H1 (cell line): ENCODE measurements around the gene DLST. TPM values are rescaled to one million over a fixed set of nuclear protein-coding genes. Genes with fewer than 3 reads are reported as not detected.

Experiments
- CTCF ChIA-PET: fragments of 300-600 bp; sonication (Branson Sonifier 250); formaldehyde crosslinking; loops from one replicate; lab custom pipeline; 2021; ENCODE audit not compliant: partially characterized antibody; lab: Charles Lee
- POLR2A ChIA-PET: fragments of 300-600 bp; sonication (Branson Sonifier 250); formaldehyde crosslinking; loops from one replicate; lab custom pipeline; 2021; ENCODE audit warnings: inconsistent platforms; ENCODE audit not compliant: partially characterized antibody; lab: Charles Lee
- DNase-seq, 2 experiments: peaks; one replicate each; pipeline versions ENCODE4 v3.0.0 to v3.0.0-alpha.2; 2010 to 2022; ENCODE audit warnings: low spot score in 2 of 2, low read depth in 1 of 2, mixed read lengths in 1 of 2
- FAIRE-seq: peaks from 2 replicates; lab custom pipeline; 2011; peaks lifted over from hg19 to GRCh38; lab: Jason Lieb, UNC
- H2AFZ ChIP-seq: 2 replicates; pipeline ENCODE4 v1.8.1; 2012; ENCODE audit warnings: low read length, inconsistent platforms
- H2AK5ac ChIP-seq: 2 replicates; pipeline ENCODE4 v1.6.1; 2013; ENCODE audit warnings: low read depth, low read length
- H2BK120ac ChIP-seq: replicated peaks from 2 replicates; pipeline ENCODE3; 2013; ENCODE audit warnings: low read depth, low read length, inconsistent platforms
- H2BK12ac ChIP-seq: 2 replicates; pipeline ENCODE4 v1.6.1; 2013; ENCODE audit warnings: low read depth, low read length
- H2BK15ac ChIP-seq: 2 replicates; pipeline ENCODE4 v1.6.1; 2013; ENCODE audit warnings: low read length
- H2BK20ac ChIP-seq: 2 replicates; pipeline ENCODE4 v1.6.1; 2013; ENCODE audit warnings: low read length
- H2BK5ac ChIP-seq: 2 replicates; pipeline ENCODE4 v1.6.1; 2013; ENCODE audit warnings: low read depth, low read length
- H3K14ac ChIP-seq: 2 replicates; pipeline ENCODE4 v1.6.1; 2013; ENCODE audit warnings: inconsistent platforms; ENCODE audit not compliant: insufficient read length
- H3K18ac ChIP-seq: 2 replicates; pipeline ENCODE4 v1.6.1; 2013; ENCODE audit warnings: low read length; ENCODE audit errors: extremely low read depth
- H3K23ac ChIP-seq: 2 replicates; pipeline ENCODE4 v1.6.1; 2013; ENCODE audit warnings: inconsistent platforms; ENCODE audit not compliant: insufficient read length
- H3K23me2 ChIP-seq: 2 replicates; pipeline ENCODE4 v1.6.1; 2013; ENCODE audit warnings: low read depth, low read length
- H3K27ac ChIP-seq: 2 replicates; pipeline ENCODE4 v1.6.1; 2011; ENCODE audit warnings: low read depth, low read length, inconsistent platforms
- H3K27me3 ChIP-seq, 4 experiments: replicated peaks in 1 of 4; 1 replicate in 1 of 4; 2 replicates in 3 of 4; pipeline versions ENCODE4 v1.6.1 to v1.8.1; 2011 to 2013; ENCODE audit warnings: low read length in 3 of 4, mild to moderate bottlenecking in 3 of 4, inconsistent platforms in 2 of 4, mixed read lengths in 2 of 4, moderate library complexity in 1 of 4; ENCODE audit not compliant: control insufficient read depth in 3 of 4, insufficient read depth in 3 of 4; ENCODE audit errors: extremely low read depth in 1 of 4
- H3K36me3 ChIP-seq, 4 experiments: 2 replicates each; pipeline versions ENCODE4 v1.6.1 to v1.8.1; 2011 to 2013; ENCODE audit warnings: mild to moderate bottlenecking in 4 of 4, low read length in 3 of 4, moderate library complexity in 2 of 4, control low read depth in 1 of 4, inconsistent platforms in 1 of 4; ENCODE audit not compliant: insufficient read depth in 4 of 4, control insufficient read depth in 2 of 4
- H3K4ac ChIP-seq: replicated peaks from 2 replicates; pipeline ENCODE3; 2013; ENCODE audit warnings: low read length, low read depth, mixed read lengths, inconsistent platforms; ENCODE audit not compliant: insufficient read length
- H3K4me1 ChIP-seq, 4 experiments: replicated peaks in 1 of 4; 1 replicate in 1 of 4; 2 replicates in 3 of 4; pipeline versions ENCODE4 v1.6.1 to v1.8.1; 2011 to 2013; ENCODE audit warnings: low read length in 3 of 4, inconsistent platforms in 2 of 4, mixed read lengths in 1 of 4; ENCODE audit not compliant: insufficient read depth in 4 of 4, control insufficient read depth in 3 of 4
- H3K4me2 ChIP-seq, 2 experiments: 2 replicates each; pipeline versions ENCODE4 v1.6.1 to v1.8.1; 2011 to 2013; ENCODE audit warnings: low read depth in 2 of 2, low read length in 2 of 2, control low read depth in 1 of 2, inconsistent platforms in 1 of 2, mild to moderate bottlenecking in 1 of 2; ENCODE audit not compliant: insufficient read depth in 1 of 2
- H3K4me3 ChIP-seq, 4 experiments: fragments of 200-600, 300-600 bp in 1 of 4; sonication (generic), shearing (Covaris generic), sonication (Bioruptor Twin) in 1 of 4; 2 replicates each; pipeline versions ENCODE4 v1.5.1 to v1.8.1; 2011 to 2016; ENCODE audit warnings: low read length in 4 of 4, low read depth in 3 of 4, control low read depth in 2 of 4, inconsistent platforms in 2 of 4, mild to moderate bottlenecking in 2 of 4, mixed read lengths in 1 of 4, moderate library complexity in 1 of 4; ENCODE audit not compliant: insufficient read depth in 2 of 4; ENCODE audit errors: extremely low read depth in 1 of 4
- H3K56ac ChIP-seq: replicated peaks from 2 replicates; pipeline ENCODE3; 2013; ENCODE audit warnings: low read depth, mild to moderate bottlenecking, mixed read lengths, low read length, inconsistent platforms; ENCODE audit not compliant: insufficient read length
- H3K79me1 ChIP-seq: 2 replicates; pipeline ENCODE4 v1.6.1; 2013; ENCODE audit warnings: low read depth, low read length, control low read depth
- H3K79me2 ChIP-seq, 2 experiments: 2 replicates each; pipeline versions ENCODE4 v1.6.1 to v1.8.1; 2012 to 2013; ENCODE audit warnings: low read length in 2 of 2, mild to moderate bottlenecking in 2 of 2, inconsistent platforms in 1 of 2; ENCODE audit not compliant: insufficient read depth in 2 of 2, control insufficient read depth in 1 of 2
- H3K9ac ChIP-seq, 4 experiments: replicated peaks in 1 of 4; 1 replicate in 1 of 4; 2 replicates in 3 of 4; pipeline versions ENCODE4 v1.6.1 to v1.8.1; 2011 to 2013; ENCODE audit warnings: low read depth in 3 of 4, low read length in 3 of 4, control low read depth in 2 of 4, mild to moderate bottlenecking in 2 of 4, moderate library complexity in 2 of 4, inconsistent platforms in 1 of 4; ENCODE audit errors: extremely low read depth in 1 of 4
- H3K9me3 ChIP-seq, 2 experiments: 2 replicates each; pipeline versions ENCODE4 v1.6.1 to v1.8.1; 2012 to 2013; ENCODE audit warnings: mild to moderate bottlenecking in 2 of 2, moderate library complexity in 2 of 2, control low read depth in 1 of 2, inconsistent platforms in 1 of 2, low read depth in 1 of 2, low read length in 1 of 2, mixed read lengths in 1 of 2; ENCODE audit not compliant: insufficient read depth in 2 of 2
- H4K20me1 ChIP-seq, 2 experiments: replicated peaks in 1 of 2; 2 replicates each; pipeline versions ENCODE3 to v1.8.1; 2011 to 2013; ENCODE audit warnings: inconsistent platforms in 2 of 2, low read length in 2 of 2, mild to moderate bottlenecking in 1 of 2; ENCODE audit not compliant: insufficient read depth in 2 of 2, control insufficient read depth in 1 of 2
- H4K5ac ChIP-seq: 2 replicates; pipeline ENCODE4 v1.6.1; 2013; ENCODE audit warnings: low read length, low read depth, mixed read lengths, inconsistent platforms; ENCODE audit not compliant: insufficient read length
- H4K8ac ChIP-seq: 2 replicates; pipeline ENCODE4 v1.8.0; 2013; ENCODE audit warnings: mild to moderate bottlenecking, moderate library complexity, low read length, inconsistent platforms; ENCODE audit not compliant: insufficient read depth; ENCODE audit errors: extremely low read depth
- H4K91ac ChIP-seq: replicated peaks from 2 replicates; pipeline ENCODE3; 2013; ENCODE audit warnings: low read length, mixed read lengths, inconsistent platforms; ENCODE audit not compliant: insufficient read length
- E2F6 ChIP-seq: IDR thresholded peaks from 2 replicates; pipeline ENCODE4 v1.6.1; 2012; ENCODE audit warnings: inconsistent platforms
- HDAC6 ChIP-seq: IDR thresholded peaks from one replicate; pipeline ENCODE4 v1.7.1; 2012; ENCODE audit warnings: low read depth, mild to moderate bottlenecking, inconsistent platforms, low read length, moderate library complexity
- WGBS, 2 experiments: shearing (Covaris generic) in 1 of 2; methylation state at CpG; one replicate each; pipeline versions ENCODE4 v1.1.6 to v1.1.7; 2013 to 2015; ENCODE audit warnings: low lambda C conversion rate in 2 of 2, mixed read lengths in 2 of 2, inconsistent platforms in 1 of 2, low coverage in 1 of 2, missing lambda C conversion rate in 1 of 2; ENCODE audit not compliant: insufficient replicate concordance in 2 of 2, insufficient coverage in 1 of 2, insufficient read length in 1 of 2; ENCODE audit errors: extremely low coverage in 1 of 2, missing lambda C conversion rate in 1 of 2; 5-methylcytosine and 5-hydroxymethylcytosine counted together
- polyA plus RNA-seq, 7 experiments: library from polyadenylated mRNA; depleted of rRNA in 3 of 7; stranded (reverse) in 5 of 7; unstranded in 2 of 7; fragments of >200 nt in 5 of 7; fragments of 200-250 nt in 2 of 7; gene quantifications; 1 replicate in 5 of 7; 2 replicates in 1 of 7; 4 replicates in 1 of 7; pipeline versions ENCODE4 v1.2.1 to v1.2.3, GENCODE V29; 2011 to 2013; ENCODE audit warnings: missing spikeins in 2 of 7, mixed read lengths in 2 of 7
- total RNA-seq: library from RNA; stranded (reverse); fragmentation: NEBNext Ultra II Directional; extraction: Animal tissue kit (Norgen Biotek cat#: 25700); gene quantifications from 2 replicates; pipeline ENCODE4 v1.2.1, GENCODE V29; 2021

The DLST gene
- total and polyA plus RNA-seq, 2 of the 8 experiments (the other 6 are each of a cell fraction or from before 2014, with no cell fraction given): 96.5 to 117 TPM

GRCh38 chr14:74934476-74935359, 53.0 kb downstream of the DLST start:
- Histone ChIP-seq H3K4me2 (no peak overlapping the region), H3K4ac (no peak overlapping the region), H3K27me3 (no peaks in the 10 kb centered on the region), H3K79me2 (no peaks in the 10 kb centered on the region), H3K56ac (no peak overlapping the region), H2BK120ac (no peak overlapping the region), H3K36me3 (no peaks in the 10 kb centered on the region), H3K14ac (no peak overlapping the region), H2BK15ac (no peak overlapping the region), H2BK5ac (no peak overlapping the region), H3K9me3 (no peaks in the 10 kb centered on the region), H2BK12ac (no peak overlapping the region), H3K23ac (no peak overlapping the region), H4K5ac (no peak overlapping the region), H3K4me1 (peaks cover 0 to 5% (median 0%) of the 10 kb centered on the region in 4 experiments; a peak in 1 of 7 replicates), H4K91ac (no peak overlapping the region), H3K79me1 (no peaks in the 10 kb centered on the region), H4K8ac (peak overlapping the region; percentile 11), H2AK5ac (no peak overlapping the region), H4K20me1 (no peaks in the 10 kb centered on the region), H3K9ac (no peak overlapping the region), H2AFZ (peak overlapping the region; percentile 34; the same call in 1 of the 2 replicates), H2BK20ac (no peak overlapping the region), H3K23me2 (no peaks in the 10 kb centered on the region), H3K18ac (no peak overlapping the region), H3K4me3 (no peak overlapping the region), H3K27ac (no peak overlapping the region)
- no peak for TF ChIP-seq HDAC6
- 0 out of 2 replicates have a peak, but pooled peaks have one; percentile 15 for TF ChIP-seq E2F6
- CTCF ChIA-PET: interaction anchor here (0.6 to 7.1 kb wide), 9 partner anchors 11 to 155 kb away, joined by 3 to 62 read pairs (median 6); partner anchors contain the start of gene RPS6KL1
- 87% methylated on average over 26 of the region's 26 CpGs; no CpG with 5 or more reads in 1 of the 2 experiments for WGBS, 2 experiments
- POLR2A ChIA-PET: interaction anchor here (0.8 to 1.5 kb wide), 2 partner anchors 12 to 15 kb away, joined by 3 to 12 read pairs; partner anchors contain the start of gene RPS6KL1
- FAIRE-seq: no peak
- no peak for DNase-seq
